Neuronal stem cell (in vitro differentiated cells): ENCODE data around the gene RAVER1.
A peak's percentile ranks its signal among the peaks of the same experiment; 100 is the strongest.
"Not testable (repeated sequence)": the region's sequence is repeated elsewhere in the genome, so short reads cannot be mapped to it uniquely, and the experiment has no call there.

ENCODE experiments used
- DNase-seq: peaks from one replicate; pipeline ENCODE4 v3.0.0-alpha.2; 2013; ENCODE audit warnings: low spot score
- H2AFZ ChIP-seq: one replicate; pipeline ENCODE4 v1.6.1; 2013; ENCODE audit warnings: mild to moderate bottlenecking, low read length, inconsistent platforms
- H2AK5ac ChIP-seq: 2 replicates; pipeline ENCODE4 v1.6.1; 2013; ENCODE audit warnings: low read depth, mild to moderate bottlenecking, inconsistent platforms, low read length, moderate library complexity, mixed read lengths
- H2BK120ac ChIP-seq: 2 replicates; pipeline ENCODE4 v1.6.1; 2013; ENCODE audit warnings: low read depth, mild to moderate bottlenecking, inconsistent platforms, low read length, moderate library complexity, mixed read lengths
- H2BK12ac ChIP-seq: one replicate; pipeline ENCODE4 v1.6.1; 2013; ENCODE audit warnings: low read length, inconsistent platforms
- H2BK15ac ChIP-seq: 2 replicates; pipeline ENCODE4 v1.6.1; 2013; ENCODE audit warnings: mild to moderate bottlenecking, low read length, inconsistent platforms, mixed read lengths
- H2BK5ac ChIP-seq: one replicate; pipeline ENCODE4 v1.6.1; 2013; ENCODE audit warnings: inconsistent platforms, mild to moderate bottlenecking, low read length, moderate library complexity
- H3K14ac ChIP-seq: one replicate; pipeline ENCODE4 v1.6.1; 2013; ENCODE audit warnings: low read length, inconsistent platforms
- H3K18ac ChIP-seq: 2 replicates; pipeline ENCODE4 v1.6.1; 2013; ENCODE audit warnings: low read length, inconsistent platforms
- H3K23ac ChIP-seq: 2 replicates; pipeline ENCODE4 v1.6.1; 2013; ENCODE audit warnings: low read depth, mild to moderate bottlenecking, mixed read lengths, low read length, inconsistent platforms; ENCODE audit not compliant: poor library complexity
- H3K27ac ChIP-seq: replicated peaks from 3 replicates; pipeline ENCODE4 v1.5.1; 2013; ENCODE audit warnings: low read length, inconsistent platforms
- H3K27me3 ChIP-seq, 3 experiments: 2 replicates each; pipeline ENCODE4 v1.6.1; 2013; ENCODE audit warnings: low read length in 3 of 3, mild to moderate bottlenecking in 2 of 3, inconsistent platforms in 1 of 3, low read depth in 1 of 3, mixed read lengths in 1 of 3, moderate library complexity in 1 of 3; ENCODE audit not compliant: control insufficient read depth in 3 of 3, insufficient read depth in 3 of 3
- H3K36me3 ChIP-seq, 2 donors: replicated peaks in 1 of 2; 2 replicates each; pipeline ENCODE4 v1.6.1; 2013; ENCODE audit warnings: low read length in 2 of 2; ENCODE audit not compliant: control insufficient read depth in 2 of 2, insufficient read depth in 2 of 2
- H3K4ac ChIP-seq: 2 replicates; pipeline ENCODE4 v1.6.1; 2013; ENCODE audit warnings: inconsistent platforms, mild to moderate bottlenecking, low read length, moderate library complexity
- H3K4me1 ChIP-seq, 2 donors: 1 replicate in 1 of 2; 2 replicates in 1 of 2; pipeline ENCODE4 v1.6.1; 2013; ENCODE audit warnings: low read length in 2 of 2, low read depth in 1 of 2; ENCODE audit not compliant: control insufficient read depth in 2 of 2, insufficient read depth in 1 of 2
- H3K4me2 ChIP-seq: one replicate; pipeline ENCODE4 v1.6.1; 2013; ENCODE audit warnings: mild to moderate bottlenecking, low read length, inconsistent platforms; ENCODE audit not compliant: insufficient read depth, poor library complexity, severe bottlenecking
- H3K4me3 ChIP-seq, 2 donors: 2 replicates each; pipeline ENCODE4 v1.5.1; 2013; ENCODE audit warnings: low read length in 2 of 2, mild to moderate bottlenecking in 2 of 2, inconsistent platforms in 1 of 2, moderate library complexity in 1 of 2
- H3K79me1 ChIP-seq: one replicate; pipeline ENCODE4 v1.6.1; 2013; ENCODE audit warnings: low read depth, mild to moderate bottlenecking, inconsistent platforms, low read length, moderate library complexity
- H3K9ac ChIP-seq: one replicate; pipeline ENCODE4 v1.6.1; 2013; ENCODE audit warnings: mild to moderate bottlenecking, low read depth, low read length, inconsistent platforms; ENCODE audit not compliant: poor library complexity
- H3K9me3 ChIP-seq, 2 donors: replicated peaks in 1 of 2; 2 replicates each; pipeline versions ENCODE3 to v1.6.1; 2013; ENCODE audit warnings: low read length in 2 of 2, mild to moderate bottlenecking in 2 of 2, inconsistent platforms in 1 of 2, low read depth in 1 of 2, mixed read lengths in 1 of 2, moderate library complexity in 1 of 2; ENCODE audit not compliant: control insufficient read depth in 2 of 2, insufficient read depth in 1 of 2
- H4K8ac ChIP-seq: one replicate; pipeline ENCODE4 v1.6.1; 2013; ENCODE audit warnings: low read depth, mild to moderate bottlenecking, inconsistent platforms, low read length, moderate library complexity
- H4K91ac ChIP-seq: one replicate; pipeline ENCODE4 v1.6.1; 2013; ENCODE audit warnings: low read length, low read depth, mild to moderate bottlenecking, inconsistent platforms; ENCODE audit not compliant: poor library complexity
- WGBS, 2 donors: extraction: QIAGEN DNeasy Blood & Tissue Kit; methylation state at CpG; one replicate each; pipeline ENCODE4 v1.1.7; 2013; ENCODE audit warnings: missing lambda C conversion rate in 2 of 2, mixed read lengths in 1 of 2; ENCODE audit not compliant: insufficient read length in 2 of 2, insufficient replicate concordance in 1 of 2; ENCODE audit errors: extremely low coverage in 2 of 2; 5-methylcytosine and 5-hydroxymethylcytosine counted together

Gene RAVER1

DNA sequence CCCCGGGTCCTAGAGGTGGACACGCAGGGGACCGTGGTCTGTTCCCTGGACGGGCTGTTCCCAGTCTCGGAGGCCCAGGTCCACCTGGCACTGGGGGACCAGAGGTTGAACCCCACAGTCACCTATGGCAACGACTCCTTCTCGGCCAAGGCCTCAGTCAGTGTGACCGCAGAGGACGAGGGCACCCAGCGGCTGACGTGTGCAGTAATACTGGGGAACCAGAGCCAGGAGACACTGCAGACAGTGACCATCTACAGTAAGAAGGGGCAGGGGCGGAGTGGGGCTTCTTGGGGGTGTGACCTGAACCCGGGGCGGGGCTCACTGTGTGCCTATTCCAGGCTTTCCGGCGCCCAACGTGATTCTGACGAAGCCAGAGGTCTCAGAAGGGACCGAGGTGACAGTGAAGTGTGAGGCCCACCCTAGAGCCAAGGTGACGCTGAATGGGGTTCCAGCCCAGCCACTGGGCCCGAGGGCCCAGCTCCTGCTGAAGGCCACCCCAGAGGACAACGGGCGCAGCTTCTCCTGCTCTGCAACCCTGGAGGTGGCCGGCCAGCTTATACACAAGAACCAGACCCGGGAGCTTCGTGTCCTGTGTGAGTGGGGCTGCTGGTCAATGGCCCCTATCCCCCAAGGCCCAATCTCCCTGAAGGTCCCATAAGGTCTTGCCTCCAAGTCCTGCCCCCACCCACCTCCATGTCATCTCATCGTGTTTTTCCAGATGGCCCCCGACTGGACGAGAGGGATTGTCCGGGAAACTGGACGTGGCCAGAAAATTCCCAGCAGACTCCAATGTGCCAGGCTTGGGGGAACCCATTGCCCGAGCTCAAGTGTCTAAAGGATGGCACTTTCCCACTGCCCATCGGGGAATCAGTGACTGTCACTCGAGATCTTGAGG is 49.0 kb downstream of the RAVER1 start:
- Histone ChIP-seq H3K9ac (peak overlapping the region; percentile 60), H3K27ac (no peak overlapping the region), H3K4me3 (no peak overlapping the region), H3K9me3 (peaks cover 0 to 7% of the 10 kb centered on the region in 2 donors), H4K91ac (no peak overlapping the region), H2BK120ac (no peak overlapping the region), H3K4me2 (no peak overlapping the region), H3K79me1 (no peaks in the 10 kb centered on the region), H3K18ac (peak overlapping the region; percentile 48), H2BK12ac (peak overlapping the region; percentile 63), H2AFZ (no peak overlapping the region), H2BK5ac (peak overlapping the region; percentile 75), H2BK15ac (peak overlapping the region; percentile 81), H2AK5ac (peak overlapping the region; percentile 84), H3K27me3 (peaks cover 2 to 34% (median 15%) of the 10 kb centered on the region in 3 experiments), H3K14ac (no peak overlapping the region), H3K4me1 (peaks cover 3 to 10% of the 10 kb centered on the region in 2 donors), H3K4ac (no peak overlapping the region), H3K23ac (peak overlapping the region; percentile 75), H4K8ac (no peak overlapping the region), H3K36me3 (peaks cover 0 to 58% of the 10 kb centered on the region in 2 donors)
- no peak for DNase-seq
- WGBS, 2 donors, result no CpG with 5 or more reads among the region's 34 CpGs

DNA sequence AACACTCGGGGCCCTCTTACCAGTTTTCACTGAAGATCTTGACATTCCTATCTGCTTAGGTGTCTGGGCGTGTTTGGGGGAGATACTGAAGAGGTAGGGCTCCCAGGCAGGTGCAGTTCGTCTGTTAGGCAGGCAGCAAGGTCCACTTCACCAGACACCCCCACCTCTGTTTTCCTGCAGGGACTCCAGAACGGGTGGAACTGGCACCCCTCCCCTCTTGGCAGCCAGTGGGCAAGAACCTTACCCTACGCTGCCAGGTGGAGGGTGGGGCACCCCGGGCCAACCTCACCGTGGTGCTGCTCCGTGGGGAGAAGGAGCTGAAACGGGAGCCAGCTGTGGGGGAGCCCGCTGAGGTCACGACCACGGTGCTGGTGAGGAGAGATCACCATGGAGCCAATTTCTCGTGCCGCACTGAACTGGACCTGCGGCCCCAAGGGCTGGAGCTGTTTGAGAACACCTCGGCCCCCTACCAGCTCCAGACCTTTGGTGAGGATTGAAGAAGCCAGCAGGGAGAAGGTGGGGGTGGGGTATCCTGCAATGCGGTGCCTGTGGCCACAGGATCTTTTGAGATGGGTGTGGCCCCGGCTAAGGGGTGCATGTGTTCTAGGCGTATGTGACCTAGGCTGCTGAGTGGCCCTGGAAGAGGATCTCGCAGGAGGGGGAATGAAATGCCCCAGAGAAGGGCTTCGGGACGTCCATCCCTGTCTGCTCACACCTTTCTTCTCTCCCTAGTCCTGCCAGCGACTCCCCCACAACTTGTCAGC is 49.8 kb downstream of the RAVER1 start:
- Histone ChIP-seq H3K27me3 (peaks cover 0 to 26% (median 9%) of the 10 kb centered on the region in 3 experiments), H3K9me3 (peaks cover 0 to 7% of the 10 kb centered on the region in 2 donors), H3K79me1 (no peaks in the 10 kb centered on the region), H3K27ac (no peak overlapping the region), H3K4me1 (peaks cover 0 to 7% of the 10 kb centered on the region in 2 donors), H3K4ac (no peak overlapping the region), H2AFZ (no peak overlapping the region), H2BK5ac (peak overlapping the region; percentile 75), H3K36me3 (peaks cover 0 to 63% of the 10 kb centered on the region in 2 donors), H2BK15ac (peak overlapping the region; percentile 85), H4K91ac (no peak overlapping the region), H2AK5ac (peak overlapping the region; percentile 75), H3K23ac (peak overlapping the region; percentile 43), H3K18ac (no peak overlapping the region), H3K14ac (no peak overlapping the region), H3K4me3 (no peak overlapping the region), H3K9ac (peak overlapping the region; percentile 4), H2BK120ac (no peak overlapping the region), H4K8ac (no peak overlapping the region), H2BK12ac (peak overlapping the region; percentile 63), H3K4me2 (no peak overlapping the region)
- no peak for DNase-seq
- WGBS, 2 donors, result no CpG with 5 or more reads among the region's 23 CpGs

- H2BK120ac ChIP-seq, H3K23ac ChIP-seq, H2AK5ac ChIP-seq, H3K4me3 ChIP-seq, H4K91ac ChIP-seq, H3K9me3 ChIP-seq, H3K4me1 ChIP-seq, H2AFZ ChIP-seq, H3K79me1 ChIP-seq, H2BK5ac ChIP-seq, H4K8ac ChIP-seq, H2BK15ac ChIP-seq, H2BK12ac ChIP-seq, H3K9ac ChIP-seq, H3K18ac ChIP-seq, H3K27ac ChIP-seq, H3K14ac ChIP-seq, H3K4ac ChIP-seq, DNase-seq, H3K4me2 ChIP-seq: not testable (repeated sequence)
- Histone ChIP-seq H3K27me3 (peaks cover 0 to 11% (median under 1%) of the 10 kb centered on the region in 3 experiments), H3K36me3 (peaks cover 0 to 71% of the 10 kb centered on the region in 2 donors)
- no CpG with 5 or more reads among the region's 5 CpGs for WGBS, 2 donors
Observed at GRCh38 chr19:10282043-10282442, 51.3 kb downstream of the RAVER1 start.
